ENCODE results near the gene FNDC3B.

FNDC3B gene

DNA sequence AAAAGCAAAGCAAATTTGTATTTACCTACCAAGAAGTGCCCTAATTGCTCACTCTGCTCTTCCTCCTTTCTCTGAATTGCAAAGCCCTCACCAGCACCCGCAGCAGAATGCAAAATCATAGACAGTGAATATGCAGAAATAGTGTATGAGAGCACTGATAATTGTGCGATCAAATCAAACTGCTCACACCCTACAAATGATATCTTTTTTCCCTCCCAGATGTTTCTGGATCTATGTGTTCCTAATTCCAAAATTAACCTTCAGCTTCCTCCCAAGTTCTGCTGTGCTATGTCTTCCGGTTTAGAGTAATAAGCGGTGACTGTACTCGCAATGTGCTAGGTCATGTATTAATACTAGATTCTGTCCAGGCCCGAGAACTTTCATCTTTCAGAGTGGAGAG lies 405.4 kb downstream of the FNDC3B start:
- DNase-seq = no peak

DNA sequence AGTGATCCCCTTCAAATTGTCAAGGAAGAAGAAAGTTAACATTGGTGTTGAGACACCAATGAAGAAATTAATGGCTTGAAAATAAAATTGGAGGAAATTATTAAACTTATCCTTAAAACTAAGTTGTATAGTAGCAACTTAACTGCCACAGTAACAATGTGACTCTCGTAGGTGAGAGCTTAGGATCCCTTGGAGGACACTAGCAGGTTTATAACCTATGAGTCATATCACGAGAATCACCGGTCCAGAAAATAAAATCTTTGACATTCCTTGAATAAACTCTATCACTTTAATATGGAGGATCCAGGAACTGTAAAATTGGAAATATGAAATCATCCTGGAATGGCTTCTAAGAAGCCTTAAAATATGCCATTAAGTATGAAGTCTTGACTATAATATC lies 406.8 kb downstream of the FNDC3B start:
- DNase-seq = no peak

- DNase-seq = no peak
Observed at GRCh38 chr3:172447611-172448579, 408.5 kb downstream of the FNDC3B start, which contains the start of gene GHSR. Gene GHSR, minus strand, starts transcription at chr3:172448456. Its CDS starts 43 bp downstream, at chr3:172448413.

DNA sequence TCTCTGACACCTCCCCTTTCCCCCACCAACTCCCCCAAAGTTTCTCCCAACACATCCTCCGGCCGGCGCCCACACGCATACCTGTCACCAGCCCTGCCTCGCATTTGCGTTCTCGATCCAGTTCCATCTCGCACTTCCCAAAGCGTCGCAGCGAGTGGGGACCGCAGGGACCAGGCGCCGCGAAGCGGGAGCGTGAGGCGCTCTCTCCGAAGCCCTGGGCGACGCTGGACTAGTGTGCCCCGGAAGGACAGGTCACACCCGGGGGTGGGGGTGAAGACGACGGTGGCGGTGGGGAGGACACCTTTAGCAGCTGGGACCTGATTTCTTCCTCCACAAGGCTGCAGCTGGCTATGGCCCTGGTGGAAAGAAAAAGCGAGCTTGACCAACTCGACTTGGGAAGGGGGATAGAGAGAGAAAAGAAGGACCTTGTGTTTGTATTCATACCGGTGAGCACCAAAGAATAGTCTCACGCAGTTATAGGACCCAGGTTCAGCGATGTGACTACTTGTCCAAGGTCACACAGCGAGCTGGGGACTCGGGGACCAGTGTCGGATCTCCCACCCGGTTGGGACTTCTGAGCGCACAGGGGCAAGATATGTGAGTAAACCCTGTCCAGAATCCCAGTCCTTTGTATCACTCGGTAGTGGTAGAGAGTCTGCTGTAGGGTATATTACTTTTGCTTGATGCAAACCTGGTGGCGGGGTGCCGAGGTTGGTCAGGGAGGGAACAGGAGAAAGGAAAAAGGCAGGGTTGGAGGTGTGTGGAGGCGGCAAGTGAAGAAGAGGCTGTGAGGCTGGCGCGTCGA lies 409.5 kb downstream of the FNDC3B start:
- no peak for DNase-seq

- DNase-seq = peak in 1 of 51 donors; percentile 9
Observed at GRCh38 chr3:172449466-172450149, 410.2 kb downstream of the FNDC3B start.
